ENCODE data around the gene SPATA2.

GRCh38 chr20:49894073-49894470, 21.3 kb downstream of the SPATA2 start:
- no peak for TF ChIP-seq CTCF (IDR thresholded peaks at IDR 0.05; ENCODE audit: borderline replicate concordance, extremely low read depth, low read length, poor library complexity, severe bottlenecking)
- TF ChIP-seq EZH2 (IDR thresholded peaks at IDR 0.05; ENCODE audit: borderline replicate concordance, low read depth, low read length, severe bottlenecking), result no peak

Measured in DND-41 (cell line).